Colonic mucosa (tissue), 4 donors: ENCODE measurements around the gene FOXP1. TPM values are rescaled to one million over a fixed set of nuclear protein-coding genes. Genes with fewer than 3 reads are reported as not detected.

Source experiments
- DNase-seq: peaks from one replicate; pipeline ENCODE4 v3.0.0-alpha.2; 2020
- H3K27ac ChIP-seq: fragments of 200-600 bp; one replicate; pipeline ENCODE4 v1.8.0; 2021
- H3K27me3 ChIP-seq: fragments of 200-600 bp; one replicate; pipeline ENCODE4 v1.8.0; 2021
- H3K36me3 ChIP-seq: fragments of 200-600 bp; one replicate; pipeline ENCODE4 v1.8.0; 2021
- H3K4me1 ChIP-seq: fragments of 200-600 bp; one replicate; pipeline ENCODE4 v1.8.0; 2021; ENCODE audit warnings: mild to moderate bottlenecking
- H3K4me3 ChIP-seq: fragments of 200-600 bp; one replicate; pipeline ENCODE4 v1.8.0; 2021
- H3K9ac ChIP-seq, 2 donors: one replicate each; pipeline ENCODE4 v1.7.0; 2013; ENCODE audit warnings: control low read depth in 2 of 2, low read depth in 2 of 2, low read length in 2 of 2
- H3K9me3 ChIP-seq: fragments of 200-600 bp; one replicate; pipeline ENCODE4 v1.8.0; 2021
- intact Hi-C: fragments of 100-400 bp; cut with DNase I; formaldehyde crosslinking; loops from one replicate; pipeline ENCODE4 v1.14.1; 2022
- total RNA-seq, 2 donors: library from RNA; stranded (reverse); fragmentation: NEBNext Ultra II Directional in 1 of 2; extraction: Animal tissue kit (Norgen Biotek cat#: 25700) in 1 of 2; gene quantifications; one replicate each; pipeline ENCODE4 v1.2.1, GENCODE V29; 2021
- TF ChIP-seq, protein P1 (sequence below): fragments of 200-600 bp; IDR thresholded peaks from one replicate; pipeline ENCODE4 v1.8.0; 2022; ENCODE audit warnings: antibody characterized with exemption, mild to moderate bottlenecking
- donor health status: healthy.
- donor health status: DM: no; HTN: no; CAD: no.
- donor health status: DM: no; HTN: no; CAD: no.

The FOXP1 gene
- total RNA-seq, 2 donors from 2014 or later, result 127 to 128 TPM

DNA sequence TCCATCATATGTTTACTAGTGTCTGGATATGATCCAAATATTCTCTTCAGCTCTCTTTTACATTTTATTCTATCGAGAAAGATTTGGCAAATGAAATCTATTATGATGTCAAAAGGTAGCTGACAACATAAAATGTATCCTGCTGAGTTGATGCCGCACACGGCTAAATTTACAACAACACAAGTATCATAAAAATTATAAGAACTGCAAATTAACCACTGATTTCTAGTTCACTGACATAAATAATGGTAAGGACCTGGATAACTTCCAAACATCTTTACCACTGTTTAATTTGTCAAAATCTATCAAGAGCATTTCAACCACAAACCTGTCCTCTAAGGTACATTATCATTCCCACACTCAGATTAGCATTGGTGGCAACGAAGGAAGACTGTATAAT is 244.5 kb downstream of the FOXP1 start:
- no peak for DNase-seq
- Histone ChIP-seq H3K27ac (no peak overlapping the region), H3K36me3 (no peaks in the 10 kb centered on the region), H3K27me3 (no peaks in the 10 kb centered on the region), H3K4me1 (no peaks in the 10 kb centered on the region), H3K9me3 (no peaks in the 10 kb centered on the region), H3K9ac (no peak overlapping the region), H3K4me3 (no peak overlapping the region)
- intact Hi-C loops, result no loop called here
- TF ChIP-seq, protein P1, sequence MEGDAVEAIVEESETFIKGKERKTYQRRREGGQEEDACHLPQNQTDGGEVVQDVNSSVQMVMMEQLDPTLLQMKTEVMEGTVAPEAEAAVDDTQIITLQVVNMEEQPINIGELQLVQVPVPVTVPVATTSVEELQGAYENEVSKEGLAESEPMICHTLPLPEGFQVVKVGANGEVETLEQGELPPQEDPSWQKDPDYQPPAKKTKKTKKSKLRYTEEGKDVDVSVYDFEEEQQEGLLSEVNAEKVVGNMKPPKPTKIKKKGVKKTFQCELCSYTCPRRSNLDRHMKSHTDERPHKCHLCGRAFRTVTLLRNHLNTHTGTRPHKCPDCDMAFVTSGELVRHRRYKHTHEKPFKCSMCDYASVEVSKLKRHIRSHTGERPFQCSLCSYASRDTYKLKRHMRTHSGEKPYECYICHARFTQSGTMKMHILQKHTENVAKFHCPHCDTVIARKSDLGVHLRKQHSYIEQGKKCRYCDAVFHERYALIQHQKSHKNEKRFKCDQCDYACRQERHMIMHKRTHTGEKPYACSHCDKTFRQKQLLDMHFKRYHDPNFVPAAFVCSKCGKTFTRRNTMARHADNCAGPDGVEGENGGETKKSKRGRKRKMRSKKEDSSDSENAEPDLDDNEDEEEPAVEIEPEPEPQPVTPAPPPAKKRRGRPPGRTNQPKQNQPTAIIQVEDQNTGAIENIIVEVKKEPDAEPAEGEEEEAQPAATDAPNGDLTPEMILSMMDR, result no peak

GRCh38 chr3:71332813-71333212 is 250.7 kb downstream of the FOXP1 start:
- intact Hi-C loops, result no loop called here
- no peak for DNase-seq
- H3K4me3 ChIP-seq, result no peak overlapping the region
- no peaks in the 10 kb centered on the region for H3K36me3 ChIP-seq
- H3K27ac ChIP-seq, result no peak overlapping the region
- no peak overlapping the region for H3K9ac ChIP-seq
- H3K9me3 ChIP-seq, result no peaks in the 10 kb centered on the region
- TF ChIP-seq, protein P1, result no peak
- no peaks in the 10 kb centered on the region for H3K27me3 ChIP-seq
- H3K4me1 ChIP-seq, result no peaks in the 10 kb centered on the region

GRCh38 chr3:71330909-71331308 is 252.6 kb downstream of the FOXP1 start:
- intact Hi-C loops, result no loop called here
- H3K4me3 ChIP-seq, result no peak overlapping the region
- no peaks in the 10 kb centered on the region for H3K36me3 ChIP-seq
- H3K4me1 ChIP-seq, result no peaks in the 10 kb centered on the region
- no peaks in the 10 kb centered on the region for H3K9me3 ChIP-seq
- H3K27ac ChIP-seq, result no peak overlapping the region
- no peaks in the 10 kb centered on the region for H3K27me3 ChIP-seq
- TF ChIP-seq, protein P1, result no peak
- no peak overlapping the region for H3K9ac ChIP-seq
- no peak for DNase-seq

- Histone ChIP-seq H3K4me1 (no peaks in the 10 kb centered on the region), H3K4me3 (no peak overlapping the region), H3K9ac (no peak overlapping the region), H3K9me3 (no peaks in the 10 kb centered on the region), H3K27ac (no peak overlapping the region), H3K27me3 (no peaks in the 10 kb centered on the region), H3K36me3 (no peaks in the 10 kb centered on the region)
- intact Hi-C loops, result no loop called here
- no peak for DNase-seq
- TF ChIP-seq, protein P1, result no peak
Observed at GRCh38 chr3:71330505-71330904, 253.0 kb downstream of the FOXP1 start.

- intact Hi-C loops, result no loop called here
- H3K4me3 ChIP-seq, result no peak overlapping the region
- H3K4me1 ChIP-seq, result no peaks in the 10 kb centered on the region
- no peak for DNase-seq
- H3K27me3 ChIP-seq, result no peaks in the 10 kb centered on the region
- H3K36me3 ChIP-seq, result no peaks in the 10 kb centered on the region
- H3K27ac ChIP-seq, result no peak overlapping the region
- no peak overlapping the region for H3K9ac ChIP-seq
- TF ChIP-seq, protein P1, result no peak
- no peaks in the 10 kb centered on the region for H3K9me3 ChIP-seq
Observed at GRCh38 chr3:71329817-71330216, 253.7 kb downstream of the FOXP1 start.

- Histone ChIP-seq H3K4me3 (no peak overlapping the region), H3K4me1 (no peaks in the 10 kb centered on the region), H3K9me3 (no peaks in the 10 kb centered on the region), H3K27ac (no peak overlapping the region), H3K36me3 (no peaks in the 10 kb centered on the region), H3K27me3 (no peaks in the 10 kb centered on the region), H3K9ac (no peak overlapping the region)
- intact Hi-C loops, result no loop called here
- DNase-seq, result no peak
- TF ChIP-seq, protein P1, result no peak
Observed at GRCh38 chr3:71328926-71329325, 254.6 kb downstream of the FOXP1 start.
